Endothelial cell of umbilical vein (primary cell): ENCODE results near the gene ATP11B. TPM values are rescaled to one million over a fixed set of nuclear protein-coding genes. Genes with fewer than 3 reads are reported as not detected.
A peak's percentile ranks its signal among the peaks of the same experiment; 100 is the strongest.

Experiments used
- BruUV-seq: library from RNA; stranded (reverse); fragments of 400-500 nt; replicated peaks from 2 replicates; lab custom pipeline; 2021; lab: Mats Ljungman, UMichigan
- CTCF ChIA-PET: fragments of 300-600, 350-600 bp; sonication (Branson Sonifier 250); formaldehyde crosslinking; loops from one replicate; lab custom pipeline; 2021; ENCODE audit warnings: antibody characterized with exemption, inconsistent platforms; lab: Charles Lee
- POLR2A ChIA-PET: fragments of 300-600, 350-600 bp; sonication (Branson Sonifier 250); formaldehyde crosslinking; loops from one replicate; lab custom pipeline; 2021; ENCODE audit warnings: antibody characterized with exemption, inconsistent platforms; lab: Charles Lee
- DNase-seq: peaks from one replicate; pipeline ENCODE4 v3.0.0-alpha.2; 2011; ENCODE audit warnings: low read depth, low spot score
- FAIRE-seq: peaks from 2 replicates; lab custom pipeline; 2011; peaks lifted over from hg19 to GRCh38; lab: Jason Lieb, UNC
- H2AFZ ChIP-seq: 2 replicates; pipeline ENCODE4 v1.6.0; 2012; ENCODE audit warnings: low read depth, low read length, control low read depth, inconsistent platforms
- H3K27ac ChIP-seq: 2 replicates; pipeline ENCODE4 v1.5.1; 2011; ENCODE audit warnings: low read depth, mild to moderate bottlenecking, control low read depth, low read length, moderate library complexity; ENCODE audit not compliant: insufficient read depth
- H3K27me3 ChIP-seq, 2 experiments: 2 replicates each; pipeline versions ENCODE4 v1.6.0 to v1.6.1; 2011; ENCODE audit warnings: low read length in 2 of 2, mixed read lengths in 1 of 2; ENCODE audit not compliant: control insufficient read depth in 2 of 2, insufficient read depth in 2 of 2
- H3K36me3 ChIP-seq, 2 experiments: 2 replicates in 1 of 2; 3 replicates in 1 of 2; pipeline ENCODE4 v1.5.1; 2011; ENCODE audit warnings: low read length in 2 of 2, mild to moderate bottlenecking in 1 of 2, moderate library complexity in 1 of 2; ENCODE audit not compliant: control insufficient read depth in 2 of 2, insufficient read depth in 2 of 2; ENCODE audit errors: extremely low read depth in 1 of 2
- H3K4me1 ChIP-seq: 3 replicates; pipeline ENCODE4 v1.5.1; 2011; ENCODE audit warnings: mild to moderate bottlenecking, low read length; ENCODE audit not compliant: control insufficient read depth, insufficient read depth; ENCODE audit errors: extremely low read depth
- H3K4me2 ChIP-seq: 2 replicates; pipeline ENCODE4 v1.6.1; 2011; ENCODE audit warnings: low read length, control low read depth, mixed read lengths; ENCODE audit not compliant: insufficient read depth
- H3K4me3 ChIP-seq, 3 experiments: fragments of 200-600 bp in 1 of 3; sonication (generic), shearing (Covaris generic) in 1 of 3; replicated peaks in 1 of 3; 2 replicates each; pipeline ENCODE4 v1.5.1; 2011 to 2016; ENCODE audit warnings: control low read depth in 3 of 3, low read length in 3 of 3, mild to moderate bottlenecking in 2 of 3, inconsistent platforms in 1 of 3, low read depth in 1 of 3, moderate library complexity in 1 of 3; ENCODE audit not compliant: insufficient read depth in 1 of 3
- H3K79me2 ChIP-seq: 2 replicates; pipeline ENCODE4 v1.6.0; 2012; ENCODE audit warnings: low read length, inconsistent platforms; ENCODE audit not compliant: control insufficient read depth, insufficient read depth
- H3K9ac ChIP-seq: replicated peaks from 2 replicates; pipeline ENCODE3; 2011; ENCODE audit warnings: low read length, control low read depth; ENCODE audit not compliant: insufficient read depth; ENCODE audit errors: extremely low read depth
- H3K9me1 ChIP-seq: replicated peaks from 3 replicates; pipeline ENCODE4 v1.6.0; 2011; ENCODE audit warnings: mild to moderate bottlenecking, low read length; ENCODE audit not compliant: control insufficient read depth, insufficient read depth; ENCODE audit errors: extremely low read depth
- H3K9me3 ChIP-seq: replicated peaks from 2 replicates; pipeline ENCODE4 v1.5.1; 2012; ENCODE audit warnings: low read length, inconsistent platforms; ENCODE audit not compliant: control insufficient read depth, insufficient read depth
- H4K20me1 ChIP-seq: replicated peaks from 2 replicates; pipeline ENCODE3; 2011; ENCODE audit warnings: mild to moderate bottlenecking, low read length; ENCODE audit not compliant: control insufficient read depth, insufficient read depth; ENCODE audit errors: extremely low read depth
- JUN ChIP-seq: IDR thresholded peaks from 2 replicates; pipeline ENCODE4 v1.6.1; 2011; ENCODE audit warnings: borderline replicate concordance, low read depth; ENCODE audit not compliant: insufficient read length, insufficient read depth
- dilution Hi-C: fragments of 300-500 bp; cut with MboI; formaldehyde crosslinking; loops from one replicate; pipeline ENCODE4 v1.15.0; 2019; ENCODE audit warnings: low sequenced_read_pairs; ENCODE audit not compliant: extremely low pct_ligation_motif_present
- intact Hi-C: fragments of 100-400 bp; cut with micrococcal nuclease; formaldehyde crosslinking; loops from one replicate; pipeline ENCODE4 v1.10.0; 2022
- polyA plus RNA-seq, 4 experiments: library from polyadenylated mRNA; depleted of rRNA in 3 of 4; stranded (reverse) in 3 of 4; unstranded in 1 of 4; fragments of >200 nt; gene quantifications; 2 replicates each; pipeline versions ENCODE4 v1.2.1 to v1.2.3, GENCODE V29; 2011 to 2012; ENCODE audit warnings: missing spikeins in 1 of 4
- total RNA-seq: library from RNA; stranded (reverse); gene quantifications from 2 replicates; pipeline ENCODE4 v1.2.3, GENCODE V29; 2021
- TF ChIP-seq, protein P1 (sequence below), 2 donors: IDR thresholded peaks; 1 replicate in 1 of 2; 2 replicates in 1 of 2; pipeline ENCODE4 v1.5.1; 2011; ENCODE audit warnings: low read length in 2 of 2, mild to moderate bottlenecking in 2 of 2, moderate library complexity in 2 of 2, control low read depth in 1 of 2, inconsistent platforms in 1 of 2, low read depth in 1 of 2; ENCODE audit not compliant: insufficient read depth in 1 of 2; ENCODE audit errors: extremely low read depth in 1 of 2

Gene ATP11B
- total and polyA plus RNA-seq, 2 donors (not counting 3 experiments of a cell fraction or from before 2014, with no cell fraction given) = 10.1 to 49.3 TPM

DNA sequence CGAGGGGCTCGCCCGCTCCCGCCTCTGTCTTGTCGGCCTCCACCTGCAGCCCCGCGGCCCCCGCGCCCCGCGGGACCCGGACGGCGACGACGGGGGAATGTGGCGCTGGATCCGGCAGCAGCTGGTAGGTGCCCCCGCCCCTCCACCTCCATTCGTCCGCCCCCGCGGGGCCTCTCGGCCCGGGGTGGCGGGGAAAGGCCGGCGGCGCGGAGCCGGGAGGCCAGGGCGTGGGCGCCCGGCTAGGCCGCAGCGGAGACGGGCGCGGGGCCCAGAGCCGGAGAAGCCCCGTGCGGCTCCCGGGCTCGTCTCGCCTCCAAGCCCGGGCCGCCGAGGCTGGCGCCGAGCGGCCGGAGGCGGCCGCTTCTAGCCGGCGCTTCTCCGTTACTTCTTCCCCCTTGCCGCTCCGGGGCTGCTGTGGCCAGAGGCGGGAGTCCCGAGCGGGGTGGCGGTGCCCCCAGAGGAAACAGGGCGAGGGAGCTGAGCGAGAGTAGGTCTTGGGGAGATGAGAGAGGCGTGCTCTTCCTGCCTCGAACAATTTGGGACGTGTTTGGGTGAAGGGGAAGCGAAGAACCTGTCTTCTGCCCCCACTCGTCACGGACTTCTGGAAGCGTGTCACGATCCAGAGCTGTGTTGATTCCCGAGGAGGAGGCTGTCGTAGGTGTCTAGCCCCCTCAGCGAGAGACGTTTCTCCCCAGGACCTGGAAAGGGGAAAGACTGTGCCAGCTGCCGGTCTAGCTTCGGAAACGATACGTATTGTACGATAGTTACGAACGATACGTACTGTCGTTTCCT lies 555 bp downstream of the ATP11B start:
- intact Hi-C loops = loop anchor here (1.0 to 10.0 kb wide), 6 partner anchors 17 to 1169 kb away; no protein-coding TSS in a partner anchor
- BruUV-seq = no TSS peak
- peak; percentile 43 for FAIRE-seq
- Histone ChIP-seq H3K4me1 (peaks cover 29% of the 10 kb centered on the region), H3K36me3 (no peaks in the 10 kb centered on the region), H3K4me3 (peak overlapping the region; percentile 24 to 90 (median 69)), H3K79me2 (peaks cover 48% of the 10 kb centered on the region), H2AFZ (peak overlapping the region; percentile 58), H3K27me3 (no peaks in the 10 kb centered on the region), H3K4me2 (peak overlapping the region; percentile 96), H3K27ac (peak overlapping the region; percentile 74), H3K9me3 (no peaks in the 10 kb centered on the region), H4K20me1 (no peaks in the 10 kb centered on the region), H3K9ac (peak overlapping the region; percentile 78), H3K9me1 (no peaks in the 10 kb centered on the region)
- dilution Hi-C loops = no loop called here
- POLR2A ChIA-PET = interaction anchor here (0.6 kb wide), 1 partner anchor 188 kb away, joined by 3 read pairs; no protein-coding TSS in a partner anchor
- CTCF ChIA-PET = interaction anchor here (1.1 to 4.1 kb wide), 5 partner anchors 21 to 80 kb away, joined by 3 to 47 read pairs (median 4); no protein-coding TSS in a partner anchor
- peak; percentile 42 for DNase-seq
- no peak for TF ChIP-seq JUN
- TF ChIP-seq, protein P1, sequence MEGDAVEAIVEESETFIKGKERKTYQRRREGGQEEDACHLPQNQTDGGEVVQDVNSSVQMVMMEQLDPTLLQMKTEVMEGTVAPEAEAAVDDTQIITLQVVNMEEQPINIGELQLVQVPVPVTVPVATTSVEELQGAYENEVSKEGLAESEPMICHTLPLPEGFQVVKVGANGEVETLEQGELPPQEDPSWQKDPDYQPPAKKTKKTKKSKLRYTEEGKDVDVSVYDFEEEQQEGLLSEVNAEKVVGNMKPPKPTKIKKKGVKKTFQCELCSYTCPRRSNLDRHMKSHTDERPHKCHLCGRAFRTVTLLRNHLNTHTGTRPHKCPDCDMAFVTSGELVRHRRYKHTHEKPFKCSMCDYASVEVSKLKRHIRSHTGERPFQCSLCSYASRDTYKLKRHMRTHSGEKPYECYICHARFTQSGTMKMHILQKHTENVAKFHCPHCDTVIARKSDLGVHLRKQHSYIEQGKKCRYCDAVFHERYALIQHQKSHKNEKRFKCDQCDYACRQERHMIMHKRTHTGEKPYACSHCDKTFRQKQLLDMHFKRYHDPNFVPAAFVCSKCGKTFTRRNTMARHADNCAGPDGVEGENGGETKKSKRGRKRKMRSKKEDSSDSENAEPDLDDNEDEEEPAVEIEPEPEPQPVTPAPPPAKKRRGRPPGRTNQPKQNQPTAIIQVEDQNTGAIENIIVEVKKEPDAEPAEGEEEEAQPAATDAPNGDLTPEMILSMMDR (IDR thresholded peaks at IDR 0.05; ENCODE audit: extremely low read depth in 1 of 2, insufficient read depth in 1 of 2, low read depth in 1 of 2, low read length in 2 of 2) = no peak
